ENCODE data around the gene TJP1.

The TJP1 gene

GRCh38 chr15:29822100-29822683, at the start of gene TJP1:
Gene TJP1, minus strand, starts transcription at chr15:29822468. Its CDS starts 440 bp downstream, at chr15:29822028.
- DNase-seq: peak; percentile 72

- no peak for DNase-seq
Measured at GRCh38 chr15:29871401-29871800, 49.1 kb upstream of the TJP1 start.

- no peak for DNase-seq
Measured at GRCh38 chr15:29870495-29871151, 48.4 kb upstream of the TJP1 start.

- DNase-seq: no peak
Measured at GRCh38 chr15:29867241-29868000, 45.2 kb upstream of the TJP1 start.

- DNase-seq: no peak
Measured at GRCh38 chr15:29866337-29866736, 44.1 kb upstream of the TJP1 start.

- DNase-seq: no peak
Measured at GRCh38 chr15:29864501-29864900, 42.2 kb upstream of the TJP1 start.

GRCh38 chr15:29863438-29863837, 41.2 kb upstream of the TJP1 start:
- no peak for DNase-seq

- no peak for DNase-seq
Measured at GRCh38 chr15:29862271-29862670, 40.0 kb upstream of the TJP1 start.

GRCh38 chr15:29860872-29861271, 38.6 kb upstream of the TJP1 start:
- DNase-seq: no peak

GRCh38 chr15:29859973-29860715, 37.9 kb upstream of the TJP1 start:
- no peak for DNase-seq

- no peak for DNase-seq
Measured at GRCh38 chr15:29859293-29859692, 37.0 kb upstream of the TJP1 start.

GRCh38 chr15:29857221-29857789, 35.0 kb upstream of the TJP1 start:
- DNase-seq: no peak

- no peak for DNase-seq
Measured at GRCh38 chr15:29854413-29854812, 32.1 kb upstream of the TJP1 start.

- no peak for DNase-seq
Measured at GRCh38 chr15:29853211-29853987, 31.1 kb upstream of the TJP1 start.

- DNase-seq: no peak
Measured at GRCh38 chr15:29852201-29852600, 29.9 kb upstream of the TJP1 start.

GRCh38 chr15:29849716-29850115, 27.4 kb upstream of the TJP1 start:
- DNase-seq: no peak

- no peak for DNase-seq
Measured at GRCh38 chr15:29849218-29849617, 26.9 kb upstream of the TJP1 start.

GRCh38 chr15:29844290-29844903, 22.1 kb upstream of the TJP1 start:
- no peak for DNase-seq

GRCh38 chr15:29842290-29842689, 20.0 kb upstream of the TJP1 start:
- no peak for DNase-seq

- no peak for DNase-seq
Measured at GRCh38 chr15:29840926-29841325, 18.7 kb upstream of the TJP1 start.

- no peak for DNase-seq
Measured at GRCh38 chr15:29840054-29840453, 17.8 kb upstream of the TJP1 start.
